HEK293 (cell line): ENCODE results near the gene RAB3C.

Experiments
- FEZF1 ChIP-seq: fragments of 450-650 bp; formaldehyde crosslinking; IDR thresholded peaks from 2 replicates; pipeline ENCODE4 v1.5.1; 2016; ENCODE audit warnings: missing biosample characterization, missing genetic modification characterization
- ZNF211 ChIP-seq: fragments of 450-650 bp; formaldehyde crosslinking; IDR thresholded peaks from 2 replicates; pipeline ENCODE4 v1.5.1; 2016; ENCODE audit warnings: low read depth, missing biosample characterization, missing genetic modification characterization
- TF ChIP-seq, protein P1 (sequence below): fragments of 450-650 bp; formaldehyde crosslinking; conservative IDR thresholded peaks from 2 replicates; pipeline ENCODE4 v1.5.1; 2016; ENCODE audit warnings: low read depth, missing biosample characterization, missing genetic modification characterization
- TF ChIP-seq, protein P2 (sequence below): fragments of 450-650 bp; formaldehyde crosslinking; IDR thresholded peaks from 2 replicates; pipeline ENCODE4 v1.5.1; 2016; ENCODE audit warnings: missing biosample characterization, missing genetic modification characterization

DNA sequence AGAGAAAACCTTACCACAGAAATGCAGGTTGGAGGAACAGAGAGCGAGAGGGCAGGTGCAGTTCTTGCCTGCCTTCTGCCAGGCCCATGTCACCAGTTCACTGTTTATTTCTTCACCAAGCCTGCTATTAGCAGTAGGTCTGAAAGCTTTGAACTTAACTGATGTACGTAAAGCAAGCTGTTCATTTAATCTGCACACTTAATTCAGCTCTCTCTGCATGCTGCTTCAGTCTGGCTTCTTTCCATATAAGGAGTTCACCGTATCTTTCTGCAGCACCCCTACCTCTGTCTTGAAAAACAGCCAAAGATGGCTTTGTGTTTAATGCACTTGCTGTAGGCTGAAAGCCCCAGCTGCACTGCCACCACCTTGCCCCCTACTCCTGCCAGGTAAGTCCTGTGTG, 205.1 kb downstream of the RAB3C start:
- TF ChIP-seq, protein P1, sequence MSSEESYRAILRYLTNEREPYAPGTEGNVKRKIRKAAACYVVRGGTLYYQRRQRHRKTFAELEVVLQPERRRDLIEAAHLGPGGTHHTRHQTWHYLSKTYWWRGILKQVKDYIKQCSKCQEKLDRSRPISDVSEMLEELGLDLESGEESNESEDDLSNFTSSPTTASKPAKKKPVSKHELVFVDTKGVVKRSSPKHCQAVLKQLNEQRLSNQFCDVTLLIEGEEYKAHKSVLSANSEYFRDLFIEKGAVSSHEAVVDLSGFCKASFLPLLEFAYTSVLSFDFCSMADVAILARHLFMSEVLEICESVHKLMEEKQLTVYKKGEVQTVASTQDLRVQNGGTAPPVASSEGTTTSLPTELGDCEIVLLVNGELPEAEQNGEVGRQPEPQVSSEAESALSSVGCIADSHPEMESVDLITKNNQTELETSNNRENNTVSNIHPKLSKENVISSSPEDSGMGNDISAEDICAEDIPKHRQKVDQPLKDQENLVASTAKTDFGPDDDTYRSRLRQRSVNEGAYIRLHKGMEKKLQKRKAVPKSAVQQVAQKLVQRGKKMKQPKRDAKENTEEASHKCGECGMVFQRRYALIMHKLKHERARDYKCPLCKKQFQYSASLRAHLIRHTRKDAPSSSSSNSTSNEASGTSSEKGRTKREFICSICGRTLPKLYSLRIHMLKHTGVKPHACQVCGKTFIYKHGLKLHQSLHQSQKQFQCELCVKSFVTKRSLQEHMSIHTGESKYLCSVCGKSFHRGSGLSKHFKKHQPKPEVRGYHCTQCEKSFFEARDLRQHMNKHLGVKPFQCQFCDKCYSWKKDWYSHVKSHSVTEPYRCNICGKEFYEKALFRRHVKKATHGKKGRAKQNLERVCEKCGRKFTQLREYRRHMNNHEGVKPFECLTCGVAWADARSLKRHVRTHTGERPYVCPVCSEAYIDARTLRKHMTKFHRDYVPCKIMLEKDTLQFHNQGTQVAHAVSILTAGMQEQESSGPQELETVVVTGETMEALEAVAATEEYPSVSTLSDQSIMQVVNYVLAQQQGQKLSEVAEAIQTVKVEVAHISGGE, result no peak
- no peak for TF ChIP-seq FEZF1 (tag by site-specific recombination)
- no peak for TF ChIP-seq ZNF211
- TF ChIP-seq, protein P2, sequence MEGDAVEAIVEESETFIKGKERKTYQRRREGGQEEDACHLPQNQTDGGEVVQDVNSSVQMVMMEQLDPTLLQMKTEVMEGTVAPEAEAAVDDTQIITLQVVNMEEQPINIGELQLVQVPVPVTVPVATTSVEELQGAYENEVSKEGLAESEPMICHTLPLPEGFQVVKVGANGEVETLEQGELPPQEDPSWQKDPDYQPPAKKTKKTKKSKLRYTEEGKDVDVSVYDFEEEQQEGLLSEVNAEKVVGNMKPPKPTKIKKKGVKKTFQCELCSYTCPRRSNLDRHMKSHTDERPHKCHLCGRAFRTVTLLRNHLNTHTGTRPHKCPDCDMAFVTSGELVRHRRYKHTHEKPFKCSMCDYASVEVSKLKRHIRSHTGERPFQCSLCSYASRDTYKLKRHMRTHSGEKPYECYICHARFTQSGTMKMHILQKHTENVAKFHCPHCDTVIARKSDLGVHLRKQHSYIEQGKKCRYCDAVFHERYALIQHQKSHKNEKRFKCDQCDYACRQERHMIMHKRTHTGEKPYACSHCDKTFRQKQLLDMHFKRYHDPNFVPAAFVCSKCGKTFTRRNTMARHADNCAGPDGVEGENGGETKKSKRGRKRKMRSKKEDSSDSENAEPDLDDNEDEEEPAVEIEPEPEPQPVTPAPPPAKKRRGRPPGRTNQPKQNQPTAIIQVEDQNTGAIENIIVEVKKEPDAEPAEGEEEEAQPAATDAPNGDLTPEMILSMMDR (tag by site-specific recombination), result no peak
